Coronary artery (tissue), 2 donors: Measurements from ENCODE around the gene CDC34.
A peak's percentile ranks its signal among the peaks of the same experiment; 100 is the strongest.

Experiments used
- DNase-seq: peaks from one replicate; pipeline ENCODE4 v3.0.0-alpha.2; 2017; ENCODE audit warnings: low spot score
- H3K27ac ChIP-seq, 2 donors: fragments of 200-600 bp; sonication (generic); one replicate each; pipeline ENCODE4 v1.5.1; 2016 to 2019
- H3K4me3 ChIP-seq: fragments of 200-600 bp; sonication (generic); 2 replicates; pipeline ENCODE4 v1.5.1; 2016; ENCODE audit warnings: mild to moderate bottlenecking, moderate library complexity
- CTCF ChIP-seq: fragments of 200-600 bp; sonication (generic); IDR thresholded peaks from one replicate; pipeline ENCODE4 v1.5.1; 2019; ENCODE audit warnings: antibody characterized with exemption

Gene CDC34

GRCh38 chr19:488505-489417 is 42.8 kb upstream of the CDC34 start:
- no peak for TF ChIP-seq CTCF
- Histone ChIP-seq H3K27ac (peak overlapping the region; percentile 68 to 94), H3K4me3 (peak overlapping the region; percentile 81)
- DNase-seq = peak; percentile 91

GRCh38 chr19:489418-490196 is 42.0 kb upstream of the CDC34 start:
- Histone ChIP-seq H3K4me3 (peak overlapping the region; percentile 81), H3K27ac (peak overlapping the region; percentile 68 to 94)
- no peak for TF ChIP-seq CTCF
- DNase-seq = no peak

GRCh38 chr19:491146-491741 is 40.3 kb upstream of the CDC34 start:
- Histone ChIP-seq H3K4me3 (no peak overlapping the region), H3K27ac (no peak overlapping the region)
- TF ChIP-seq CTCF = no peak
- no peak for DNase-seq

GRCh38 chr19:492091-492531 is 39.4 kb upstream of the CDC34 start:
- no peak overlapping the region for H3K4me3 ChIP-seq
- no peak for TF ChIP-seq CTCF
- no peak for DNase-seq
- H3K27ac ChIP-seq = no peak overlapping the region

GRCh38 chr19:493391-494170 is 38.0 kb upstream of the CDC34 start:
- Histone ChIP-seq H3K27ac (no peak overlapping the region), H3K4me3 (no peak overlapping the region)
- no peak for DNase-seq
- no peak for TF ChIP-seq CTCF
